Measurements from ENCODE around the gene ECSIT. TPM values are rescaled to one million over a fixed set of nuclear protein-coding genes. Genes with fewer than 3 reads are reported as not detected.

ECSIT gene
- polyA plus RNA-seq, 1 donor from 2014 or later: 98.3 TPM

DNA sequence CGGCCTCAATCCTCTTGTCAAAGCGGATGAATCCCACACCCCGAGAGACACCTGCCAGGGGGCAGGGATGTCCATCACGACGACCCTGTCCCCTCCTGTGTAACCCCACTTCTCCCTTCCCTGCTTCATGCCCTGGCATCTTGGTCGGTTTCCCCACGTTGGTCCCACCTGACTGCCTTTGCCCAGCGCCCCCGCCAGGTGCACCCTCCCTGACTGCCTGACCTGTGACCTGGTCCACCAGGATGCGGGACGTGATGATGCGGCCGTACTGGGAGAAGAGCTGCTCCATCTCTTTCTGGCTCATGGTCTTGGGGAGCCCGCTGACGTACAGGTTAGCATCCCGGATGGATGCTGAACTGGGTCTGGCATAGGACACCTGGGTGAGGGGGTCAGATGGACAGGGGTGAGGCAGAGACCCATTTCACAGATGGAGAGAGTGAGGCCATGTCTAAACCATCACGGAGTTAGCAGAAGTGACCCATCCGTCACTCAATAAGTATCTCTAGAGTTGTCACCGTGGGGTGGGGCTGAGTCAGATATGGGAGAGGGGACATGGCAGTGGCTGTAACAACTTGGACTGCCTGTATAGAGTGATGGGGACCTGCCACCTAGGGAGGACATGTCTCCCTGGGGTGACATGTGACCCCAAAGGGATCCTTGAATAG lies 70.6 kb downstream of the ECSIT start:
- Histone ChIP-seq H3K9me2 (ENCODE audit: insufficient read depth, low read length) (no peaks in the 10 kb centered on the region), H4K20me1 (ENCODE audit: insufficient read depth) (no peaks in the 10 kb centered on the region), H3F3A (ENCODE audit: insufficient read depth, low read length, poor library complexity, severe bottlenecking) (no peaks in the 10 kb centered on the region), H3K27ac (ENCODE audit: low read length) (no peak overlapping the region), H2AFZ (ENCODE audit: low read depth, low read length) (no peak overlapping the region), H3K4me3 (ENCODE audit: low read length) (no peak overlapping the region), H3K4me2 (ENCODE audit: low read length) (no peak overlapping the region), H3K9me3 (ENCODE audit: low read length) (no peaks in the 10 kb centered on the region), H3K79me2 (replicated peaks; ENCODE audit: insufficient read depth, low read length) (no peaks in the 10 kb centered on the region), H3K9ac (ENCODE audit: low read length) (no peak overlapping the region), H3K36me3 (ENCODE audit: insufficient read depth, low read length) (no peaks in the 10 kb centered on the region), H3K27me3 (ENCODE audit: insufficient read depth, low read depth, low read length) (no peaks in the 10 kb centered on the region)
- TF ChIP-seq, protein P1, sequence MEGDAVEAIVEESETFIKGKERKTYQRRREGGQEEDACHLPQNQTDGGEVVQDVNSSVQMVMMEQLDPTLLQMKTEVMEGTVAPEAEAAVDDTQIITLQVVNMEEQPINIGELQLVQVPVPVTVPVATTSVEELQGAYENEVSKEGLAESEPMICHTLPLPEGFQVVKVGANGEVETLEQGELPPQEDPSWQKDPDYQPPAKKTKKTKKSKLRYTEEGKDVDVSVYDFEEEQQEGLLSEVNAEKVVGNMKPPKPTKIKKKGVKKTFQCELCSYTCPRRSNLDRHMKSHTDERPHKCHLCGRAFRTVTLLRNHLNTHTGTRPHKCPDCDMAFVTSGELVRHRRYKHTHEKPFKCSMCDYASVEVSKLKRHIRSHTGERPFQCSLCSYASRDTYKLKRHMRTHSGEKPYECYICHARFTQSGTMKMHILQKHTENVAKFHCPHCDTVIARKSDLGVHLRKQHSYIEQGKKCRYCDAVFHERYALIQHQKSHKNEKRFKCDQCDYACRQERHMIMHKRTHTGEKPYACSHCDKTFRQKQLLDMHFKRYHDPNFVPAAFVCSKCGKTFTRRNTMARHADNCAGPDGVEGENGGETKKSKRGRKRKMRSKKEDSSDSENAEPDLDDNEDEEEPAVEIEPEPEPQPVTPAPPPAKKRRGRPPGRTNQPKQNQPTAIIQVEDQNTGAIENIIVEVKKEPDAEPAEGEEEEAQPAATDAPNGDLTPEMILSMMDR (IDR thresholded peaks at IDR 0.05; ENCODE audit: poor library complexity, severe bottlenecking): no peak
- TF ChIP-seq, protein P2, sequence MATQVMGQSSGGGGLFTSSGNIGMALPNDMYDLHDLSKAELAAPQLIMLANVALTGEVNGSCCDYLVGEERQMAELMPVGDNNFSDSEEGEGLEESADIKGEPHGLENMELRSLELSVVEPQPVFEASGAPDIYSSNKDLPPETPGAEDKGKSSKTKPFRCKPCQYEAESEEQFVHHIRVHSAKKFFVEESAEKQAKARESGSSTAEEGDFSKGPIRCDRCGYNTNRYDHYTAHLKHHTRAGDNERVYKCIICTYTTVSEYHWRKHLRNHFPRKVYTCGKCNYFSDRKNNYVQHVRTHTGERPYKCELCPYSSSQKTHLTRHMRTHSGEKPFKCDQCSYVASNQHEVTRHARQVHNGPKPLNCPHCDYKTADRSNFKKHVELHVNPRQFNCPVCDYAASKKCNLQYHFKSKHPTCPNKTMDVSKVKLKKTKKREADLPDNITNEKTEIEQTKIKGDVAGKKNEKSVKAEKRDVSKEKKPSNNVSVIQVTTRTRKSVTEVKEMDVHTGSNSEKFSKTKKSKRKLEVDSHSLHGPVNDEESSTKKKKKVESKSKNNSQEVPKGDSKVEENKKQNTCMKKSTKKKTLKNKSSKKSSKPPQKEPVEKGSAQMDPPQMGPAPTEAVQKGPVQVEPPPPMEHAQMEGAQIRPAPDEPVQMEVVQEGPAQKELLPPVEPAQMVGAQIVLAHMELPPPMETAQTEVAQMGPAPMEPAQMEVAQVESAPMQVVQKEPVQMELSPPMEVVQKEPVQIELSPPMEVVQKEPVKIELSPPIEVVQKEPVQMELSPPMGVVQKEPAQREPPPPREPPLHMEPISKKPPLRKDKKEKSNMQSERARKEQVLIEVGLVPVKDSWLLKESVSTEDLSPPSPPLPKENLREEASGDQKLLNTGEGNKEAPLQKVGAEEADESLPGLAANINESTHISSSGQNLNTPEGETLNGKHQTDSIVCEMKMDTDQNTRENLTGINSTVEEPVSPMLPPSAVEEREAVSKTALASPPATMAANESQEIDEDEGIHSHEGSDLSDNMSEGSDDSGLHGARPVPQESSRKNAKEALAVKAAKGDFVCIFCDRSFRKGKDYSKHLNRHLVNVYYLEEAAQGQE (IDR thresholded peaks at IDR 0.05; ENCODE audit: borderline replicate concordance): no peak
- TF ChIP-seq SMC3 (conservative IDR thresholded peaks at IDR 0.05; ENCODE audit: poor library complexity) (no peak), MXI1 (conservative IDR thresholded peaks at IDR 0.05; ENCODE audit: poor library complexity, severe bottlenecking) (no peak), EP300 (conservative IDR thresholded peaks at IDR 0.05; ENCODE audit: poor library complexity, severe bottlenecking) (no peak), TAF1 (IDR thresholded peaks at IDR 0.05; ENCODE audit: low read depth) (no peak)

DNA sequence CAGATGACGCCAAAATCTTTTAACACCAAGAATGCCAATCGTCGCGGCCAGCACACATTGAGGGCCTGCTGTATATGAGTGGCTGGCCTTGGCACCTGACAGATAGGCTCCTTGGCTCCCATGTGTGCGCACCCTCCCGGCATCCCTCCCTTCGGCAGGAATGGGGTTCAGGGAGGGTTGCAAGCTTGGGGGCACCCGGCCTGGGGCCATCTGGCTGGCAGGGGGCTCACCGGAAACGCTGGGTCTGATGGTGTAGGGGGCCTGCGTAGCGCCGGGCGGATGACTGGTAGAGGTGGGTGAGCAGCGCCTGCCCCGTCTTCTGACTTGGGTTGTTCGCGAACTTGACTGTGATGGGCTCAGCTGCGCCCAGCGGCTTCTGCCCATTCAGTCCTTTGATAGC lies 71.1 kb downstream of the ECSIT start:
- H3K27me3 ChIP-seq (ENCODE audit: insufficient read depth, low read depth, low read length): no peaks in the 10 kb centered on the region
- H3K4me2 ChIP-seq (ENCODE audit: low read length): no peak overlapping the region
- H3K79me2 ChIP-seq (replicated peaks; ENCODE audit: insufficient read depth, low read length): no peaks in the 10 kb centered on the region
- no peaks in the 10 kb centered on the region for H3K36me3 ChIP-seq (ENCODE audit: insufficient read depth, low read length)
- no peaks in the 10 kb centered on the region for H4K20me1 ChIP-seq (ENCODE audit: insufficient read depth)
- no peak for TF ChIP-seq MXI1 (conservative IDR thresholded peaks at IDR 0.05; ENCODE audit: poor library complexity, severe bottlenecking)
- TF ChIP-seq POLR2AphosphoS5 (IDR thresholded peaks at IDR 0.05): no peak
- no peak for TF ChIP-seq EP300 (conservative IDR thresholded peaks at IDR 0.05; ENCODE audit: poor library complexity, severe bottlenecking)
- TF ChIP-seq EZH2 (IDR thresholded peaks at IDR 0.05; ENCODE audit: borderline replicate concordance, insufficient read depth, low read length, poor library complexity, severe bottlenecking): no peak
- TF ChIP-seq, protein P2 (IDR thresholded peaks at IDR 0.05; ENCODE audit: borderline replicate concordance): no peak
- TF ChIP-seq, protein P1 (IDR thresholded peaks at IDR 0.05; ENCODE audit: poor library complexity, severe bottlenecking): no peak
- no peak for TF ChIP-seq SMC3 (conservative IDR thresholded peaks at IDR 0.05; ENCODE audit: poor library complexity)
- TF ChIP-seq TAF1 (IDR thresholded peaks at IDR 0.05; ENCODE audit: low read depth): no peak
- TF ChIP-seq RAD21 (conservative IDR thresholded peaks at IDR 0.05): no peak
- no peak overlapping the region for H3K4me3 ChIP-seq (ENCODE audit: low read length)
- no peaks in the 10 kb centered on the region for H3F3A ChIP-seq (ENCODE audit: insufficient read depth, low read length, poor library complexity, severe bottlenecking)
- no peaks in the 10 kb centered on the region for H3K9me2 ChIP-seq (ENCODE audit: insufficient read depth, low read length)
- H2AFZ ChIP-seq (ENCODE audit: low read depth, low read length): no peak overlapping the region
- H3K9ac ChIP-seq (ENCODE audit: low read length): no peak overlapping the region
- no peak overlapping the region for H3K27ac ChIP-seq (ENCODE audit: low read length)
- no peaks in the 10 kb centered on the region for H3K9me3 ChIP-seq (ENCODE audit: low read length)

Data from neural cell (in vitro differentiated cells).